ENCODE measurements around the gene RHBG. TPM values are rescaled to one million over a fixed set of nuclear protein-coding genes. Genes with fewer than 3 reads are reported as not detected.

The RHBG gene
- total and polyA plus RNA-seq, 2 donors (not counting 1 experiment from before 2014, with no cell fraction given): not detected

GRCh38 chr1:156336242-156336641, 32.8 kb upstream of the RHBG start:
- Histone ChIP-seq H3K27me3 (replicated peaks in 1 of 4; ENCODE audit: control extremely low read depth in 1 of 4, control insufficient read depth in 3 of 4, insufficient read depth in 4 of 4, low read length in 3 of 4) (no peaks in the 10 kb centered on the region), H3K4me2 (replicated peaks; ENCODE audit: low read depth, low read length, poor library complexity, severe bottlenecking) (peak overlapping the region; percentile 79), H3K36me3 (replicated peaks in 1 of 2; ENCODE audit: control extremely low read depth in 1 of 2, control insufficient read depth in 1 of 2, extremely low read depth in 1 of 2, insufficient read depth in 2 of 2, low read length in 1 of 2) (peaks cover 0 to 36% of the 10 kb centered on the region in 2 experiments), H3K9me3 (ENCODE audit: control extremely low read depth in 1 of 3, control insufficient read depth in 2 of 3, insufficient read depth in 1 of 3, low read length in 2 of 3) (no peaks in the 10 kb centered on the region), H3K4me3 (ENCODE audit: control extremely low read depth in 1 of 5, extremely low read depth in 1 of 5, insufficient read depth in 1 of 5, low read depth in 2 of 5, low read length in 4 of 5) (no peak overlapping the region), H3K79me2 (ENCODE audit: control insufficient read depth, insufficient read depth, low read length) (peaks cover 37% of the 10 kb centered on the region), H2AFZ (ENCODE audit: insufficient read depth, low read depth, low read length, poor library complexity, severe bottlenecking) (no peak overlapping the region), H3K27ac (ENCODE audit: low read length in 2 of 2) (no peak overlapping the region), H3K9ac (ENCODE audit: low read length) (no peak overlapping the region), H3K4me1 (ENCODE audit: control insufficient read depth in 2 of 2, insufficient read depth in 2 of 2, low read length in 2 of 2) (peaks cover 13 to 19% of the 10 kb centered on the region in 2 donors), H4K20me1 (ENCODE audit: control insufficient read depth, insufficient read depth, low read length, poor library complexity, severe bottlenecking) (peaks cover 27% of the 10 kb centered on the region)
- POLR2A ChIA-PET: no interaction called here
- Mint-ChIP-seq H3K27me3 (no peaks in the 10 kb centered on the region), H3K27ac (no peak overlapping the region), H3K9me3 (ENCODE audit: insufficient read depth) (no peaks in the 10 kb centered on the region), H3K4me1 (peaks cover 35% of the 10 kb centered on the region), H3K4me3 (peak overlapping the region; percentile 97)
- TF ChIP-seq EZH2 (IDR thresholded peaks at IDR 0.05; ENCODE audit: borderline replicate concordance, insufficient read depth, low read depth, low read length, poor library complexity, severe bottlenecking) (no peak), CTCF (IDR thresholded peaks at IDR 0.05) (peak; percentile 41)
- ATAC-seq (ENCODE audit: low read depth): no peak
- 50% methylated on average over 1 of the region's 4 CpGs for WGBS (ENCODE audit: insufficient coverage)
- CTCF ChIA-PET: no interaction called here
- intact Hi-C loops (cut with micrococcal nuclease): loop anchor here (5.0 kb wide), 1 partner anchor 416 kb away; the partner anchor contains the start of gene HDGF
- no peak for DNase-seq

GRCh38 chr1:156337052-156337887, 31.7 kb upstream of the RHBG start:
- peak; percentile 25 for DNase-seq

More at GRCh38 chr1:156337052-156337887, 31.7 kb upstream of the RHBG start:
- peak overlapping the region; percentile 82 to 98 (median 87) for H3K4me3 ChIP-seq (ENCODE audit: control extremely low read depth in 1 of 5, extremely low read depth in 1 of 5, insufficient read depth in 1 of 5, low read depth in 2 of 5, low read length in 4 of 5)
- TF ChIP-seq EZH2 (IDR thresholded peaks at IDR 0.05; ENCODE audit: borderline replicate concordance, insufficient read depth, low read depth, low read length, poor library complexity, severe bottlenecking) (no peak), CTCF (IDR thresholded peaks at IDR 0.05) (no peak)
- H4K20me1 ChIP-seq (ENCODE audit: control insufficient read depth, insufficient read depth, low read length, poor library complexity, severe bottlenecking): peaks cover 27% of the 10 kb centered on the region
- H3K9me3 ChIP-seq (ENCODE audit: control extremely low read depth in 1 of 3, control insufficient read depth in 2 of 3, insufficient read depth in 1 of 3, low read length in 2 of 3): no peaks in the 10 kb centered on the region
- intact Hi-C loops (cut with micrococcal nuclease): loop anchor here (5.0 kb wide), 1 partner anchor 415 kb away; the partner anchor contains the start of gene HDGF
- Mint-ChIP-seq H3K9me3 (ENCODE audit: insufficient read depth) (no peaks in the 10 kb centered on the region), H3K4me3 (peak overlapping the region; percentile 97), H3K27ac (peak overlapping the region; percentile 96), H3K27me3 (no peaks in the 10 kb centered on the region), H3K4me1 (peaks cover 35% of the 10 kb centered on the region)
- no peak for ATAC-seq (ENCODE audit: low read depth)
- POLR2A ChIA-PET: interaction anchor here (0.6 kb wide), 2 partner anchors 127 to 358 kb away, joined by 3 to 9 read pairs; no protein-coding TSS in a partner anchor
- WGBS (ENCODE audit: insufficient coverage): 37% methylated on average over 22 of the region's 34 CpGs
- H3K36me3 ChIP-seq (replicated peaks in 1 of 2; ENCODE audit: control extremely low read depth in 1 of 2, control insufficient read depth in 1 of 2, extremely low read depth in 1 of 2, insufficient read depth in 2 of 2, low read length in 1 of 2): peaks cover 0 to 34% of the 10 kb centered on the region in 2 experiments
- H3K27me3 ChIP-seq (replicated peaks in 1 of 4; ENCODE audit: control extremely low read depth in 1 of 4, control insufficient read depth in 3 of 4, insufficient read depth in 4 of 4, low read length in 3 of 4): no peaks in the 10 kb centered on the region
- H3K4me1 ChIP-seq (ENCODE audit: control insufficient read depth in 2 of 2, insufficient read depth in 2 of 2, low read length in 2 of 2): peaks cover 13 to 19% of the 10 kb centered on the region in 2 donors
- H3K27ac ChIP-seq (ENCODE audit: low read length in 2 of 2): peak overlapping the region; percentile 40 to 74
- peak overlapping the region; percentile 77 for H2AFZ ChIP-seq (ENCODE audit: insufficient read depth, low read depth, low read length, poor library complexity, severe bottlenecking)
- peaks cover 37% of the 10 kb centered on the region for H3K79me2 ChIP-seq (ENCODE audit: control insufficient read depth, insufficient read depth, low read length)
- CTCF ChIA-PET: interaction anchor here (0.8 to 1.0 kb wide), 3 partner anchors 48 to 321 kb away, joined by 3 to 4 read pairs (median 4); no protein-coding TSS in a partner anchor
- peak overlapping the region; percentile 79 for H3K4me2 ChIP-seq (replicated peaks; ENCODE audit: low read depth, low read length, poor library complexity, severe bottlenecking)
- H3K9ac ChIP-seq (ENCODE audit: low read length): peak overlapping the region; percentile 81

All from B cell (primary cell).